SK-N-SH treated with all-trans-retinoic acid at 6 μM for 48 hours (cell line): Measurements from ENCODE around the gene PKD2L1.

Experiments used
- ATAC-seq: fragments of 200-7000 bp; cut with Tn5 transposase; 3 replicates; pipeline ENCODE4 v1.9.1; 2020; ENCODE audit warnings: mild to moderate bottlenecking, moderate library complexity
- ARNTL ChIP-seq: fragments of 450-650 bp; formaldehyde crosslinking; IDR thresholded peaks from 2 replicates; pipeline ENCODE4 v1.5.0; 2020; ENCODE audit warnings: low read depth, mild to moderate bottlenecking, moderate library complexity, borderline replicate concordance
- CSDC2 ChIP-seq: fragments of 250-450 bp; sonication (Bioruptor Pico); IDR thresholded peaks from 2 replicates; pipeline ENCODE4 v1.5.0; 2020; ENCODE audit warnings: mild to moderate bottlenecking, moderate library complexity
- ESRRG ChIP-seq: fragments of 250-450 bp; sonication (Bioruptor Pico); IDR thresholded peaks from 2 replicates; pipeline ENCODE4 v1.6.1; 2021; ENCODE audit warnings: mild to moderate bottlenecking
- GLIS3 ChIP-seq: fragments of 250-450 bp; sonication (Bioruptor Pico); IDR thresholded peaks from 2 replicates; pipeline ENCODE4 v1.5.0; 2020; ENCODE audit warnings: mild to moderate bottlenecking, moderate library complexity
- ISL1 ChIP-seq: fragments of 250-450 bp; sonication (Bioruptor Pico); IDR thresholded peaks from 2 replicates; pipeline ENCODE4 v2.1.2; 2022; ENCODE audit warnings: mild to moderate bottlenecking, moderate library complexity
- OSR1 ChIP-seq: fragments of 250-450 bp; sonication (Bioruptor Pico); IDR thresholded peaks from 2 replicates; pipeline ENCODE4 v1.8.0; 2022; ENCODE audit warnings: moderate library complexity, mild to moderate bottlenecking, inconsistent platforms
- PATZ1 ChIP-seq: fragments of 250-450 bp; sonication (Bioruptor Pico); IDR thresholded peaks from 2 replicates; pipeline ENCODE4 v1.8.0; 2020; ENCODE audit warnings: mild to moderate bottlenecking, moderate library complexity, borderline replicate concordance
- RARB ChIP-seq: fragments of 250-450 bp; sonication (Bioruptor Pico); IDR thresholded peaks from 2 replicates; pipeline ENCODE4 v1.8.0; 2021; ENCODE audit warnings: mild to moderate bottlenecking, moderate library complexity
- SNAI2 ChIP-seq: fragments of 250-450 bp; sonication (Bioruptor Pico); IDR thresholded peaks from 2 replicates; pipeline ENCODE4 v1.5.0; 2020; ENCODE audit warnings: mild to moderate bottlenecking, moderate library complexity
- TCF4 ChIP-seq: fragments of 250-450 bp; sonication (Bioruptor Pico); IDR thresholded peaks from 2 replicates; pipeline ENCODE4 v1.8.0; 2021; ENCODE audit warnings: mild to moderate bottlenecking, moderate library complexity, borderline replicate concordance
- TOX ChIP-seq: fragments of 250-450 bp; sonication (Bioruptor Pico); IDR thresholded peaks from 2 replicates; pipeline ENCODE4 v1.8.0; 2021; ENCODE audit warnings: mild to moderate bottlenecking, moderate library complexity, borderline replicate concordance
- ZC3H10 ChIP-seq: fragments of 250-450 bp; sonication (Bioruptor Pico); IDR thresholded peaks from 2 replicates; pipeline ENCODE4 v1.5.1; 2021; ENCODE audit warnings: mild to moderate bottlenecking, moderate library complexity
- ZFP3 ChIP-seq: fragments of 250-450 bp; sonication (Bioruptor Pico); IDR thresholded peaks from 2 replicates; pipeline ENCODE4 v1.5.0; 2020; ENCODE audit warnings: mild to moderate bottlenecking, moderate library complexity
- ZFP30 ChIP-seq: fragments of 450-650 bp; formaldehyde crosslinking; IDR thresholded peaks from 2 replicates; pipeline ENCODE4 v1.5.0; 2022; ENCODE audit warnings: mild to moderate bottlenecking, moderate library complexity
- ZNF70 ChIP-seq: fragments of 450-650 bp; formaldehyde crosslinking; IDR thresholded peaks from 2 replicates; pipeline ENCODE4 v1.5.0; 2020; ENCODE audit warnings: mild to moderate bottlenecking, moderate library complexity
- TF ChIP-seq, protein P1 (sequence below): fragments of 250-450 bp; sonication (Bioruptor Pico); IDR thresholded peaks from 2 replicates; pipeline ENCODE4 v1.5.0; 2020; ENCODE audit warnings: mild to moderate bottlenecking, moderate library complexity
- TF ChIP-seq, protein P2 (sequence below): fragments of 250-450 bp; sonication (Bioruptor Pico); IDR thresholded peaks from 2 replicates; pipeline ENCODE4 v1.5.1; 2020; ENCODE audit warnings: low read depth, mild to moderate bottlenecking, moderate library complexity
- TF ChIP-seq, protein P3 (sequence below): fragments of 250-450 bp; sonication (Bioruptor Pico); IDR thresholded peaks from 2 replicates; pipeline ENCODE4 v1.8.0; 2021; ENCODE audit warnings: low read depth, mild to moderate bottlenecking, moderate library complexity, borderline replicate concordance

PKD2L1 gene

GRCh38 chr10:100359529-100360150 is 29.6 kb upstream of the PKD2L1 start (continued):
- no peak for TF ChIP-seq PATZ1

DNA sequence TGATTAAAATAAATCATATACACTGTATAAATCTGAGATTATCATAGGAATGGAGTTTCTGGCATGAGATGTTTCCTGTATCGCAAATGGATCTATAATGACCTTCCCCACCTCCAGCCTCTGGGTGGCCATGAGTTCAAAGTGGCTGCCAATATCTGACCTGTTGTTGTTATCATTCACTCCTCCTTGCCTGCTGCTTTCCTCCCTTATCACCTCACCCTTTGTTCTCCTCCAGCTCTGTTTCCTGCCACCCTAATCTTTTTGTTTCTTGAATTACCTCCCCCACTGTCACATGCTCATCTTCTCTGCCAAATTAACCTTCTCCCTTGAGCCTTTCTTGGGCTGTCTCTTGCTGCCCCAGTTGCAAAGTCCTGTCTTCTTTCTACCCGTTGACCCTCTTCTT is 29.0 kb upstream of the PKD2L1 start:
- no peak; the same call in 2 of the 3 replicates for ATAC-seq

GRCh38 chr10:100357059-100357858 is 27.2 kb upstream of the PKD2L1 start:
- ATAC-seq = no peak
- TF ChIP-seq ISL1 = no peak
- TF ChIP-seq ZFP3 = no peak
- no peak for TF ChIP-seq OSR1 (CRISPR knock-in tag)
- no peak for TF ChIP-seq GLIS3 (CRISPR knock-in tag)
- TF ChIP-seq, protein P1, sequence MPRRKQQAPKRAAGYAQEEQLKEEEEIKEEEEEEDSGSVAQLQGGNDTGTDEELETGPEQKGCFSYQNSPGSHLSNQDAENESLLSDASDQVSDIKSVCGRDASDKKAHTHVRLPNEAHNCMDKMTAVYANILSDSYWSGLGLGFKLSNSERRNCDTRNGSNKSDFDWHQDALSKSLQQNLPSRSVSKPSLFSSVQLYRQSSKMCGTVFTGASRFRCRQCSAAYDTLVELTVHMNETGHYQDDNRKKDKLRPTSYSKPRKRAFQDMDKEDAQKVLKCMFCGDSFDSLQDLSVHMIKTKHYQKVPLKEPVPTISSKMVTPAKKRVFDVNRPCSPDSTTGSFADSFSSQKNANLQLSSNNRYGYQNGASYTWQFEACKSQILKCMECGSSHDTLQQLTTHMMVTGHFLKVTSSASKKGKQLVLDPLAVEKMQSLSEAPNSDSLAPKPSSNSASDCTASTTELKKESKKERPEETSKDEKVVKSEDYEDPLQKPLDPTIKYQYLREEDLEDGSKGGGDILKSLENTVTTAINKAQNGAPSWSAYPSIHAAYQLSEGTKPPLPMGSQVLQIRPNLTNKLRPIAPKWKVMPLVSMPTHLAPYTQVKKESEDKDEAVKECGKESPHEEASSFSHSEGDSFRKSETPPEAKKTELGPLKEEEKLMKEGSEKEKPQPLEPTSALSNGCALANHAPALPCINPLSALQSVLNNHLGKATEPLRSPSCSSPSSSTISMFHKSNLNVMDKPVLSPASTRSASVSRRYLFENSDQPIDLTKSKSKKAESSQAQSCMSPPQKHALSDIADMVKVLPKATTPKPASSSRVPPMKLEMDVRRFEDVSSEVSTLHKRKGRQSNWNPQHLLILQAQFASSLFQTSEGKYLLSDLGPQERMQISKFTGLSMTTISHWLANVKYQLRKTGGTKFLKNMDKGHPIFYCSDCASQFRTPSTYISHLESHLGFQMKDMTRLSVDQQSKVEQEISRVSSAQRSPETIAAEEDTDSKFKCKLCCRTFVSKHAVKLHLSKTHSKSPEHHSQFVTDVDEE = no peak

More for the DNA sequence above, 29.0 kb upstream of the PKD2L1 start:
- no peak for TF ChIP-seq ESRRG (CRISPR knock-in tag)
- TF ChIP-seq TCF4 (CRISPR knock-in tag) = peak; percentile 13; the same call in 1 of the 2 replicates
- no peak for TF ChIP-seq ARNTL

DNA sequence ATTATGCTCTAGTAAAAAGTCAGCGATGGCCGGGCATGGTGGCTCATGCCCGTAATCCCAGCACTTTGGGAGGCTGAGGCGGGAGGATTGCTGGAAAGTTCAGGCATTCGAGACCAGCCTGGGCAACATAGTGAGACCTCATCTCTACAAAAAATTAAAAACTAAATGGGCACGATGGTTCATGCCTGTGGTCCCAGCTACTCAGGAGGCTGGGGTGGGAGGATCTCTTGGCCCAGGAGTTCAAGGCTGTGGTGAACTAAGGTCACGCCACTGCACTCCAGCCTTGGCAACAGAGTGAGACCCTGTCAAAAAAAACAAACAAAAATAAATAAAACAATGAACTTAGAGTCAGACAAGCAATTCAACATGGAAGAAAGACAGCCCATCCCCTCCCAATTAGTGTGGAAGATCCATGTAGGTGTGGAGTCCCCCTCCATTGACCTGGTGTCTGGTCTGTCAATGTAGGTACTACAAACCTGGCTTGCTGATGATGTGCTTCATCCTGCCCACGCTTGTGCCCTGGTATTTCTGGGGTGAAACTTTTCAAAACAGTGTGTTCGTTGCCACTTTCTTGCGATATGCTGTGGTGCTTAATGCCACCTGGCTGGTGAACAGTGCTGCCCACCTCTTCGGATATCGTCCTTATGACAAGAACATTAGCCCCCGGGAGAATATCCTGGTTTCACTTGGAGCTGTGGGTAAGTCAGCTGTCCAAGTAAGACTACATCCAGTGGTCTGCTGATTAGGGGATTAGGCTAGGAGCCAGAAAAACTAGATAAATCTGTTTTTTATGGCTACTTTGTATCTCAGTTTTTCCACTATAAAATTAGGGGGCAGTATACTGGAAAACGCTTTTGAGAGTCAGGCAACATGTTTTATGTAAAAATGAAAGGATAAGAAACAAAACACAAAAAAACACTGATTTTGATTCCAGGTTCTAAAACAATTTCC is 26.3 kb upstream of the PKD2L1 start:
- no peak for TF ChIP-seq ZNF70 (CRISPR knock-in tag)
- peak; percentile 18; the same call in 1 of the 2 replicates for TF ChIP-seq TCF4 (CRISPR knock-in tag)
- TF ChIP-seq, all 23 proteins: peak for 1
- ATAC-seq = no peak

GRCh38 chr10:100355086-100355485 is 25.1 kb upstream of the PKD2L1 start:
- no peak for ATAC-seq
- TF ChIP-seq ZC3H10 (CRISPR knock-in tag) = no peak

GRCh38 chr10:100353770-100354485 is 23.9 kb upstream of the PKD2L1 start:
- no peak for ATAC-seq
- TF ChIP-seq GLIS3 (CRISPR knock-in tag) = no peak
- no peak for TF ChIP-seq TOX (CRISPR knock-in tag)

DNA sequence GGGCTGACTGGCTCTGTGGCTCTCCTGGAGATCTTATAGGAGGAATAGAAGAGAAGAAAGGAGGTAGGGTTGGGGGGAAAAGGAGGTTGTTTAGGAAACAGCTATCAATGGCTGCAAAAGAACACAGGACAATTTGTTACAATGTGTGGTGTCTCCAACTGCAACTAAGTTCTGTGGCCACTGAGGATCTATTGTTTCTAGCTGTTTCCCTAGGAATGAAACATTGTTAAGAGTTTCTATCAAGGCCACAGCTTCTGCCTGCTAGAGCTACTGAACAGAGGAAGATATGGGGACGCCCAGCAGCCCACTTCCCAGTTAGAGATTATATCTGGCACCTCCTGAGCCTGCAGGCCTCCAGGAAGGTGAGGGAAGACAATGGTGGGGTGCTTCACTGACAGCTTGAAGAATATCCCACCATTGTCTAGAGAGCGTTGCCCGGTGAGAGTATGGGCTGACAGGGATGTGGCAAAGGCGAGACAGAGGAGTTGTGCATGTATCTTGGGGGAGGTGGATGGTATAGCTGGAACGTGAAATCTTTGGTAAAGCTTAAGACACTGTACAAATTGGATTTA is 21.0 kb upstream of the PKD2L1 start:
- ATAC-seq = no peak
- no peak for TF ChIP-seq ARNTL
- TF ChIP-seq, protein P2, sequence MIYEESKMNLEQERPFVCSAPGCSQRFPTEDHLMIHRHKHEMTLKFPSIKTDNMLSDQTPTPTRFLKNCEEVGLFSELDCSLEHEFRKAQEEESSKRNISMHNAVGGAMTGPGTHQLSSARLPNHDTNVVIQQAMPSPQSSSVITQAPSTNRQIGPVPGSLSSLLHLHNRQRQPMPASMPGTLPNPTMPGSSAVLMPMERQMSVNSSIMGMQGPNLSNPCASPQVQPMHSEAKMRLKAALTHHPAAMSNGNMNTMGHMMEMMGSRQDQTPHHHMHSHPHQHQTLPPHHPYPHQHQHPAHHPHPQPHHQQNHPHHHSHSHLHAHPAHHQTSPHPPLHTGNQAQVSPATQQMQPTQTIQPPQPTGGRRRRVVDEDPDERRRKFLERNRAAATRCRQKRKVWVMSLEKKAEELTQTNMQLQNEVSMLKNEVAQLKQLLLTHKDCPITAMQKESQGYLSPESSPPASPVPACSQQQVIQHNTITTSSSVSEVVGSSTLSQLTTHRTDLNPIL (CRISPR knock-in tag) = no peak
- TF ChIP-seq RARB (CRISPR knock-in tag) = no peak
- TF ChIP-seq CSDC2 (CRISPR knock-in tag) = no peak
- no peak for TF ChIP-seq SNAI2 (CRISPR knock-in tag)
- no peak for TF ChIP-seq ISL1
- TF ChIP-seq, protein P3, sequence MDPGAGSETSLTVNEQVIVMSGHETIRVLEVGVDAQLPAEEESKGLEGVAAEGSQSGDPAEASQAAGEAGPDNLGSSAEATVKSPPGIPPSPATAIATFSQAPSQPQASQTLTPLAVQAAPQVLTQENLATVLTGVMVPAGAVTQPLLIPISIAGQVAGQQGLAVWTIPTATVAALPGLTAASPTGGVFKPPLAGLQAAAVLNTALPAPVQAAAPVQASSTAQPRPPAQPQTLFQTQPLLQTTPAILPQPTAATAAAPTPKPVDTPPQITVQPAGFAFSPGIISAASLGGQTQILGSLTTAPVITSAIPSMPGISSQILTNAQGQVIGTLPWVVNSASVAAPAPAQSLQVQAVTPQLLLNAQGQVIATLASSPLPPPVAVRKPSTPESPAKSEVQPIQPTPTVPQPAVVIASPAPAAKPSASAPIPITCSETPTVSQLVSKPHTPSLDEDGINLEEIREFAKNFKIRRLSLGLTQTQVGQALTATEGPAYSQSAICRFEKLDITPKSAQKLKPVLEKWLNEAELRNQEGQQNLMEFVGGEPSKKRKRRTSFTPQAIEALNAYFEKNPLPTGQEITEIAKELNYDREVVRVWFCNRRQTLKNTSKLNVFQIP (CRISPR knock-in tag) = no peak
- no peak for TF ChIP-seq ZFP30
- no peak for TF ChIP-seq ZFP3
- no peak for TF ChIP-seq ZNF70 (CRISPR knock-in tag)
